ENCODE results near the gene SPNS2.

- TF ChIP-seq CTCF (IDR thresholded peaks at IDR 0.05; ENCODE audit: poor library complexity, severe bottlenecking): no peak
- no peak for TF ChIP-seq TAF1 (IDR thresholded peaks at IDR 0.05; ENCODE audit: low read depth)
- TF ChIP-seq POLR2AphosphoS5 (IDR thresholded peaks at IDR 0.05): no peak
These were observed 42.8 kb downstream of the SPNS2 start for GRCh38 chr17:4541328-4542002.
